Measurements from ENCODE around the gene IFNAR1.

The IFNAR1 gene

GRCh38 chr21:33324291-33325221 is at the start of gene IFNAR1:
IFNAR1 (plus strand) TSS chr21:33324970; CDS start chr21:33325056, 86 bp downstream.
- H3K79me2 ChIP-seq: peaks cover 2% of the 10 kb centered on the region
- no peak for TF ChIP-seq CTCF (IDR thresholded peaks at IDR 0.05)
- peak within 1 kb of the TSS; percentile 43 for H3K9ac ChIP-seq
- H3K27ac ChIP-seq: peak within 1 kb of the TSS; percentile 92
- H3K9me3 ChIP-seq (ENCODE audit: control insufficient read depth, low read length): no peaks in the 10 kb centered on the region
- H3K4me1 ChIP-seq: no peaks in the 10 kb centered on the region
- H3K4me2 ChIP-seq (ENCODE audit: low read length): peak within 1 kb of the TSS; percentile 91
- no peaks in the 10 kb centered on the region for H3K36me3 ChIP-seq (ENCODE audit: control insufficient read depth, insufficient read depth, low read length)
- H3K27me3 ChIP-seq (ENCODE audit: control insufficient read depth, insufficient read depth, low read length): no peaks in the 10 kb centered on the region
- H2AFZ ChIP-seq: peak within 1 kb of the TSS; percentile 96
- peak within 1 kb of the TSS; percentile 99 for H3K4me3 ChIP-seq (ENCODE audit: low read depth, low read length)

GRCh38 chr21:33278721-33279120 is 46.0 kb upstream of the IFNAR1 start:
- no peak overlapping the region for H3K4me3 ChIP-seq (ENCODE audit: low read depth, low read length)
- H3K79me2 ChIP-seq: no peaks in the 10 kb centered on the region
- H2AFZ ChIP-seq: no peak overlapping the region
- no peaks in the 10 kb centered on the region for H3K27me3 ChIP-seq (ENCODE audit: control insufficient read depth, insufficient read depth, low read length)
- no peak overlapping the region for H3K27ac ChIP-seq
- no peaks in the 10 kb centered on the region for H3K36me3 ChIP-seq (ENCODE audit: control insufficient read depth, insufficient read depth, low read length)
- no peaks in the 10 kb centered on the region for H3K9me3 ChIP-seq (ENCODE audit: control insufficient read depth, low read length)
- no peak overlapping the region for H3K9ac ChIP-seq
- H3K4me1 ChIP-seq: no peaks in the 10 kb centered on the region
- no peak for TF ChIP-seq CTCF (IDR thresholded peaks at IDR 0.05)
- no peak overlapping the region for H3K4me2 ChIP-seq (ENCODE audit: low read length)

GRCh38 chr21:33279330-33279820 is 45.4 kb upstream of the IFNAR1 start:
- TF ChIP-seq CTCF (IDR thresholded peaks at IDR 0.05): no peak
- no peak overlapping the region for H3K4me2 ChIP-seq (ENCODE audit: low read length)
- no peaks in the 10 kb centered on the region for H3K27me3 ChIP-seq (ENCODE audit: control insufficient read depth, insufficient read depth, low read length)
- H2AFZ ChIP-seq: no peak overlapping the region
- H3K4me1 ChIP-seq: no peaks in the 10 kb centered on the region
- no peak overlapping the region for H3K4me3 ChIP-seq (ENCODE audit: low read depth, low read length)
- no peak overlapping the region for H3K27ac ChIP-seq
- no peaks in the 10 kb centered on the region for H3K9me3 ChIP-seq (ENCODE audit: control insufficient read depth, low read length)
- H3K79me2 ChIP-seq: no peaks in the 10 kb centered on the region
- H3K9ac ChIP-seq: no peak overlapping the region
- no peaks in the 10 kb centered on the region for H3K36me3 ChIP-seq (ENCODE audit: control insufficient read depth, insufficient read depth, low read length)

- TF ChIP-seq CTCF (IDR thresholded peaks at IDR 0.05): no peak
- H3K4me2 ChIP-seq (ENCODE audit: low read length): no peak overlapping the region
- no peaks in the 10 kb centered on the region for H3K27me3 ChIP-seq (ENCODE audit: control insufficient read depth, insufficient read depth, low read length)
- no peak overlapping the region for H3K4me3 ChIP-seq (ENCODE audit: low read depth, low read length)
- H3K9me3 ChIP-seq (ENCODE audit: control insufficient read depth, low read length): no peaks in the 10 kb centered on the region
- no peaks in the 10 kb centered on the region for H3K4me1 ChIP-seq
- no peak overlapping the region for H3K27ac ChIP-seq
- H3K9ac ChIP-seq: no peak overlapping the region
- no peaks in the 10 kb centered on the region for H3K36me3 ChIP-seq (ENCODE audit: control insufficient read depth, insufficient read depth, low read length)
- H3K79me2 ChIP-seq: no peaks in the 10 kb centered on the region
- no peak overlapping the region for H2AFZ ChIP-seq
These were observed 43.6 kb upstream of the IFNAR1 start for GRCh38 chr21:33281096-33281652.

Data from parathyroid adenoma (tissue), 2 donors.